Hepatocyte (in vitro differentiated cells): ENCODE results near the gene PABPN1L. TPM values are rescaled to one million over a fixed set of nuclear protein-coding genes. Genes with fewer than 3 reads are reported as not detected.
A peak's percentile ranks its signal among the peaks of the same experiment; 100 is the strongest.

Experiments
- DNase-seq: peaks from one replicate; pipeline ENCODE4 v3.0.0-alpha.2; 2016; ENCODE audit warnings: low spot score
- H2AFZ ChIP-seq: fragments of 200-600 bp; sonication (generic); 2 replicates; pipeline ENCODE4 v1.6.0; 2016; ENCODE audit warnings: antibody characterized with exemption, mild to moderate bottlenecking
- H3K27ac ChIP-seq: fragments of 200-600 bp; sonication (generic); 2 replicates; pipeline ENCODE4 v1.5.1; 2016; ENCODE audit warnings: mild to moderate bottlenecking
- H3K27me3 ChIP-seq: fragments of 200-600 bp; sonication (generic); 2 replicates; pipeline ENCODE4 v1.6.1; 2016
- H3K36me3 ChIP-seq: fragments of 200-600 bp; sonication (generic); replicated peaks from 2 replicates; pipeline ENCODE4 v1.5.1; 2016; ENCODE audit warnings: low read depth; ENCODE audit not compliant: insufficient read depth
- H3K4me1 ChIP-seq: fragments of 200-600 bp; sonication (generic); 2 replicates; pipeline ENCODE4 v1.5.1; 2016; ENCODE audit warnings: mild to moderate bottlenecking, moderate library complexity; ENCODE audit not compliant: insufficient read depth
- H3K4me2 ChIP-seq: fragments of 200-600 bp; sonication (generic); 2 replicates; pipeline ENCODE4 v1.6.0; 2016
- H3K4me3 ChIP-seq: fragments of 200-600 bp; sonication (generic); 2 replicates; pipeline ENCODE4 v1.5.1; 2016; ENCODE audit warnings: mild to moderate bottlenecking
- H3K79me2 ChIP-seq: fragments of 200-600 bp; sonication (generic); 2 replicates; pipeline ENCODE4 v1.6.0; 2017; ENCODE audit warnings: mild to moderate bottlenecking
- H3K9me2 ChIP-seq: fragments of 200-600 bp; sonication (generic); replicated peaks from 2 replicates; pipeline ENCODE4 v1.6.0; 2017; ENCODE audit warnings: mild to moderate bottlenecking; ENCODE audit not compliant: insufficient read depth
- H3K9me3 ChIP-seq: fragments of 200-600 bp; sonication (generic); 2 replicates; pipeline ENCODE4 v1.5.1; 2016; ENCODE audit warnings: low read depth, mild to moderate bottlenecking
- H4K20me1 ChIP-seq: fragments of 200-600 bp; sonication (generic); 2 replicates; pipeline ENCODE4 v1.6.0; 2016; ENCODE audit warnings: mild to moderate bottlenecking; ENCODE audit not compliant: insufficient read depth, poor library complexity, severe bottlenecking
- CTCF ChIP-seq: fragments of 200-600 bp; sonication (generic); IDR thresholded peaks from 2 replicates; pipeline ENCODE4 v1.5.1; 2016; ENCODE audit warnings: antibody characterized with exemption, mild to moderate bottlenecking; ENCODE audit not compliant: poor library complexity
- EZH2 ChIP-seq: fragments of 200-600 bp; sonication (generic); IDR thresholded peaks from 2 replicates; pipeline ENCODE4 v1.6.1; 2016; ENCODE audit warnings: antibody characterized with exemption, mild to moderate bottlenecking, borderline replicate concordance
- EZH2phosphoT487 ChIP-seq: fragments of 200-600 bp; sonication (generic); IDR thresholded peaks from one replicate; pipeline ENCODE4 v1.6.1; 2018; ENCODE audit warnings: antibody characterized with exemption, mild to moderate bottlenecking, low read depth, moderate library complexity; ENCODE audit not compliant: unreplicated experiment, severe bottlenecking
- WGBS: methylation state at CpG from one replicate; pipeline ENCODE4 v1.1.6; 2016; ENCODE audit warnings: low lambda C conversion rate; ENCODE audit errors: missing lambda C conversion rate; 5-methylcytosine and 5-hydroxymethylcytosine counted together
- polyA plus RNA-seq: library from polyadenylated mRNA; unstranded; fragments of >200 nt; fragmentation: Nextera tagmentation; extraction: Ambion mirVana; gene quantifications from 2 replicates; pipeline ENCODE4 v1.2.1, GENCODE V29; 2016
- total RNA-seq: library from RNA; depleted of rRNA; stranded (reverse); fragments of >200 nt; gene quantifications from 2 replicates; pipeline ENCODE4 v1.2.3, GENCODE V29; 2014

Gene PABPN1L
- total and polyA plus RNA-seq, 2 experiments from 2014 or later = not detected

DNA sequence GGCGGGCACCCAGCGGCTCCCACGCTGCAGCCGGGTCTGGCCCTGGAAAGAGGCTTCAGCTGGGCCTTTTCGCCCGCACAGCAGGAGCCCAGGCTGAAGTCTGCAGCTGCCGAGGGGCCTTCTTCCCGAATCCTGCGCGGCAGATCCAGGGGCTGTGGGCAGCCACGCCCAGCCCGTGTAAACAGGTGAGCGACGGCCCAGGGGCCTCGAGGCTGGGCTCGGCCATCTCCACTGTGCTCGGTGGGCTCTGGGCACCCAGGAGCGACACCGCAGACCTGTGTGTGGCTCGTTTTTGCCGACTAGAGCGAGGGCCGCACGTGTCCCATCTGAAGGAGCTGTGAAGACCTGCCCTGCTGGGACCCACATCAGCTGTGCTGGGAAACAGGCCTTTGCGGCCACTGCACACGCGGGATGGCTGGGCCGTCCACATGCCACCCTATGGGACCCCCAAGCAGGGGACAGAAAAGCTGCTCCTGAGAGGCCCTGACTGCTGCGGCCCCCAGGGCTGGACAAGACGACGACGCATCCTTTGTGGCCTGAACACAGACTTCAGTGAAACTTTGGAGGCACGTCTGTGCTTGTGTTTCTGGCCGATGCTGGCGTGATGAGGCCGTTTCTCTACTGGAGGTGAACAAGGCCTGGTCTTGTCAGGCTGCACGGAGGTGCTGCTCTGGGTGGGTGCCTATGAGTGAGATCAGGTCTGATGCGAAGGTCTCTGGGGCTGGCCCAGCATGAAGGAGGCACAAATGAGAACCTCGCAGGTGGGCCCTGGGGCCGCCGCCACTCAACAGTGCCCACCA lies 49.5 kb downstream of the PABPN1L start:
- TF ChIP-seq EZH2phosphoT487 (no peak), EZH2 (no peak), CTCF (no peak)
- no peak for DNase-seq
- Histone ChIP-seq H3K27me3 (no peaks in the 10 kb centered on the region), H3K27ac (no peak overlapping the region), H4K20me1 (no peaks in the 10 kb centered on the region), H3K4me1 (peaks cover 6% of the 10 kb centered on the region), H3K4me2 (no peak overlapping the region), H2AFZ (no peak overlapping the region), H3K4me3 (no peak overlapping the region), H3K9me2 (no peaks in the 10 kb centered on the region), H3K36me3 (no peaks in the 10 kb centered on the region), H3K9me3 (no peaks in the 10 kb centered on the region), H3K79me2 (no peaks in the 10 kb centered on the region)
- WGBS = 90% methylated on average over 41 of the region's 41 CpGs

DNA sequence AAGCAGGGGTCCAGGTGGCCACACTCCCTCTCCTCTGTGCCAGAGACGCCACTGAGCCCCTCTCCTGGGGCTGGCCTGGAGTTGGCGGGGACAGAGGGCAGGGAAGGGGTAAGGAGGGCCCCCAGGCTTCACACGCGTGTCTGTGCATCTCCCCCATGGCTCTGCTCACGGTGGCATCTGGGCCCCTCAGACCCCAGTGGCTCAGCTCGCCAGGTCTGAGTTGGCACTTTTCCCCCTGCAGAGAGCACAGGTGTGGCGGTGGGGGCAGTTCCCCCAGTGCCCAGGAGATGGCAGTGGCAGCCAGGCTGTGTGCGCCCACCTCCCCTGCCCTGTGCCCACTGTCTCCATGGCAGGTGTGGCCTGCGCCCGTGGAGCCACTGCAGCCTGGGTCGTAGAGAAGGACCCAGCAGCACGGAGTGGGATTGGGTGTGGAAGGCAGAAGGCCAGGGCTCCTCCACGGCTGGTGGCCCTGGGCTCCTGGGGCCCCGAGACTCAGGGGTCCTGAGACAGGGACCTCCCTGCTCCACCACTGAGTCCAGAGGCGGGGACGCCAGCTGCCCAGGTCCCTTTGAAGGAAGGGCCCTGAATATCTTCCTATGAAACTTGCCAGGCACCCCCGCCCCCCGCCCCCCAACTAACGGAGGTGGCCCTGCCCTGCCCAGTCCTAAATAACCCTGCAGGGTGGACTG lies 50.4 kb downstream of the PABPN1L start:
- Histone ChIP-seq H3K4me2 (no peak overlapping the region), H3K4me3 (no peak overlapping the region), H3K27ac (no peak overlapping the region), H3K9me2 (no peaks in the 10 kb centered on the region), H3K36me3 (no peaks in the 10 kb centered on the region), H3K27me3 (no peaks in the 10 kb centered on the region), H4K20me1 (no peaks in the 10 kb centered on the region), H3K4me1 (peaks cover 7% of the 10 kb centered on the region), H2AFZ (no peak overlapping the region), H3K79me2 (peaks cover 2% of the 10 kb centered on the region), H3K9me3 (no peaks in the 10 kb centered on the region)
- WGBS = 70% methylated on average over 14 of the region's 19 CpGs
- TF ChIP-seq CTCF (peak; percentile 60), EZH2 (no peak), EZH2phosphoT487 (no peak)
- DNase-seq = peak; percentile 60

DNA sequence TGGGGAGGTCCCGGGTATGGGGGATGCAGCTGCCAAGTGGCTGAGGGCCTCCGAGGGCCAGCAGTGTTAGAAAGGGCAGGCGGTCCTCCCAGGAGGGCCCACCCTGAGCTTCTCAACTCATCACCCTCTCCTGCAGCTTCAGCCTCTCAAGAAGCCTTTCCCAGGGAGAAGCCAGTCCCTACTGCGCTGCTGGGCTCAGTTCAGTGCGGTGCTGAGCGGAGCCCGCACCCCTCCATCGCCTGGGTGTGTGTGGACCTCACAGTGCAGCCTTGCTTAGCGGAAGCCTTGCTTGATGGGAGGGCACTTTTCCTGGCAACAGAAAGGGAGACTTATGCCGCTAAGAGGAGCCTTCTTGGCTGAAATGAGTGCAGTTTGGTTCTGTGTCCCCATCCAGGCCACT lies 51.2 kb downstream of the PABPN1L start:
- H3K79me2 ChIP-seq = peaks cover 10% of the 10 kb centered on the region
- no peak overlapping the region for H3K4me2 ChIP-seq
- H2AFZ ChIP-seq = no peak overlapping the region
- no peak overlapping the region for H3K27ac ChIP-seq
- no peaks in the 10 kb centered on the region for H3K27me3 ChIP-seq
- H3K36me3 ChIP-seq = no peaks in the 10 kb centered on the region
- TF ChIP-seq EZH2 (no peak), EZH2phosphoT487 (no peak), CTCF (no peak)
- DNase-seq = no peak
- H3K9me2 ChIP-seq = no peaks in the 10 kb centered on the region
- no peaks in the 10 kb centered on the region for H3K9me3 ChIP-seq
- peaks cover 6% of the 10 kb centered on the region for H4K20me1 ChIP-seq
- peaks cover 15% of the 10 kb centered on the region for H3K4me1 ChIP-seq
- no peak overlapping the region for H3K4me3 ChIP-seq
- 96% methylated on average over 9 of the region's 10 CpGs for WGBS
